CD14-positive monocyte (primary cell): ENCODE data around the gene STAMBPL1. TPM values are rescaled to one million over a fixed set of nuclear protein-coding genes. Genes with fewer than 3 reads are reported as not detected.

Experiments
- DNase-seq, 3 donors: peaks; one replicate each; pipeline ENCODE4 v3.0.0-alpha.2; 2011 to 2022
- H2AFZ ChIP-seq: 2 replicates; pipeline ENCODE4 v1.6.0; 2012; ENCODE audit warnings: mild to moderate bottlenecking, low read depth, low read length, inconsistent platforms; ENCODE audit not compliant: insufficient read depth, poor library complexity, severe bottlenecking
- H3K27ac ChIP-seq, 2 donors: 1 replicate in 1 of 2; 2 replicates in 1 of 2; pipeline ENCODE4 v1.5.1; 2012 to 2013; ENCODE audit warnings: low read length in 2 of 2, control low read depth in 1 of 2, inconsistent platforms in 1 of 2, low read depth in 1 of 2, mild to moderate bottlenecking in 1 of 2
- H3K27me3 ChIP-seq, 2 donors: one replicate each; pipeline versions ENCODE4 v1.6.0 to v1.6.1; 2011 to 2013; ENCODE audit warnings: low read length in 2 of 2; ENCODE audit not compliant: control insufficient read depth in 2 of 2, insufficient read depth in 2 of 2
- H3K36me3 ChIP-seq, 2 donors: replicated peaks in 1 of 2; 1 replicate in 1 of 2; 2 replicates in 1 of 2; pipeline versions ENCODE4 v1.5.1 to v1.6.1; 2012 to 2013; ENCODE audit warnings: low read length in 2 of 2, control low read depth in 1 of 2, inconsistent platforms in 1 of 2, mild to moderate bottlenecking in 1 of 2; ENCODE audit not compliant: insufficient read depth in 2 of 2, control insufficient read depth in 1 of 2
- H3K4me1 ChIP-seq, 2 donors: 1 replicate in 1 of 2; 2 replicates in 1 of 2; pipeline versions ENCODE4 v1.5.1 to v1.6.1; 2012 to 2013; ENCODE audit warnings: low read length in 2 of 2, control low read depth in 1 of 2, inconsistent platforms in 1 of 2, mild to moderate bottlenecking in 1 of 2, moderate library complexity in 1 of 2; ENCODE audit not compliant: insufficient read depth in 2 of 2, control insufficient read depth in 1 of 2
- H3K4me2 ChIP-seq: replicated peaks from 2 replicates; pipeline ENCODE3; 2012; ENCODE audit warnings: low read length, moderate library complexity, mild to moderate bottlenecking; ENCODE audit not compliant: poor library complexity, severe bottlenecking; ENCODE audit errors: extremely low read depth
- H3K4me3 ChIP-seq, 3 experiments: fragments of 200-600 bp in 1 of 3; sonication (generic) in 1 of 3; replicated peaks in 1 of 3; 1 replicate in 2 of 3; 2 replicates in 1 of 3; pipeline ENCODE4 v1.5.1; 2011 to 2013; ENCODE audit warnings: low read length in 3 of 3, mild to moderate bottlenecking in 3 of 3, control low read depth in 2 of 3, low read depth in 2 of 3, inconsistent platforms in 1 of 3, moderate library complexity in 1 of 3
- H3K79me2 ChIP-seq: 2 replicates; pipeline ENCODE4 v1.6.0; 2012; ENCODE audit warnings: mild to moderate bottlenecking, control low read depth, inconsistent platforms, low read length, moderate library complexity; ENCODE audit not compliant: insufficient read depth
- H3K9ac ChIP-seq: 2 replicates; pipeline ENCODE4 v1.6.0; 2017; ENCODE audit warnings: low read length, mild to moderate bottlenecking; ENCODE audit not compliant: insufficient read depth, poor library complexity, severe bottlenecking
- H3K9me3 ChIP-seq, 2 donors: replicated peaks in 1 of 2; 1 replicate in 1 of 2; 2 replicates in 1 of 2; pipeline versions ENCODE4 v1.5.1 to v1.6.1; 2012 to 2013; ENCODE audit warnings: low read length in 2 of 2, control low read depth in 1 of 2; ENCODE audit not compliant: control insufficient read depth in 1 of 2, insufficient read depth in 1 of 2
- H4K20me1 ChIP-seq: 2 replicates; pipeline ENCODE4 v1.6.0; 2012; ENCODE audit warnings: mild to moderate bottlenecking, low read length, control low read depth, moderate library complexity; ENCODE audit not compliant: insufficient read depth
- H3K27ac Mint-ChIP-seq, 7 donors: one replicate each; pipeline ENCODE4 v1.8.0; 2020; ENCODE audit warnings: mild to moderate bottlenecking in 7 of 7, mixed read lengths in 7 of 7, moderate library complexity in 6 of 7, inconsistent platforms in 2 of 7
- H3K27me3 Mint-ChIP-seq, 3 donors: one replicate each; pipeline ENCODE4 v1.8.0; 2021 to 2022; ENCODE audit warnings: low read depth in 3 of 3, mild to moderate bottlenecking in 3 of 3, mixed read lengths in 3 of 3, moderate library complexity in 3 of 3, inconsistent platforms in 1 of 3
- H3K36me3 Mint-ChIP-seq, 2 donors: one replicate each; pipeline ENCODE4 v1.8.0; 2020; ENCODE audit warnings: mixed read lengths in 2 of 2, inconsistent platforms in 1 of 2, mild to moderate bottlenecking in 1 of 2
- H3K4me1 Mint-ChIP-seq: one replicate; pipeline ENCODE4 v1.8.0; 2020; ENCODE audit warnings: mild to moderate bottlenecking, mixed read lengths
- H3K4me3 Mint-ChIP-seq, 2 donors: one replicate each; pipeline ENCODE4 v1.8.0; 2020; ENCODE audit warnings: mild to moderate bottlenecking in 2 of 2, mixed read lengths in 2 of 2, moderate library complexity in 1 of 2
- H3K9me3 Mint-ChIP-seq, 7 donors: one replicate each; pipeline ENCODE4 v1.8.0; 2020 to 2022; ENCODE audit warnings: mixed read lengths in 7 of 7, mild to moderate bottlenecking in 6 of 7, moderate library complexity in 6 of 7, inconsistent platforms in 2 of 7
- CTCF ChIP-seq: fragments of 200-600 bp; IDR thresholded peaks from one replicate; pipeline ENCODE4 v1.8.0; 2022; ENCODE audit warnings: antibody characterized with exemption, mild to moderate bottlenecking
- WGBS: methylation state at CpG from one replicate; pipeline ENCODE4 v1.1.5; 2013; ENCODE audit warnings: missing lambda C conversion rate; ENCODE audit not compliant: insufficient coverage; 5-methylcytosine and 5-hydroxymethylcytosine counted together
- intact Hi-C, 2 donors: fragments of 100-400 bp; cut with micrococcal nuclease; formaldehyde crosslinking; loops; one replicate each; pipeline versions ENCODE4 v1.15.0 to v1.15.1; 2023
- polyA plus RNA-seq, 3 donors: library from polyadenylated mRNA; depleted of rRNA in 1 of 3; unstranded in 2 of 3; stranded (reverse) in 1 of 3; fragments of 300-500 nt in 2 of 3; fragments of >200 nt in 1 of 3; fragmentation: Illumina TruSeq in 2 of 3; gene quantifications; 1 replicate in 2 of 3; 2 replicates in 1 of 3; pipeline ENCODE4 v1.2.3, GENCODE V29; 2012 to 2021

The STAMBPL1 gene
- polyA plus RNA-seq, 3 donors = 0.07 to 1.5 (median 0.10) TPM

- DNase-seq = no peak
- intact Hi-C loops = no loop called here
- Histone ChIP-seq H3K4me2 (no peak overlapping the region), H3K4me3 (no peak overlapping the region), H3K27ac (no peak overlapping the region), H2AFZ (no peak overlapping the region), H3K27me3 (no peaks in the 10 kb centered on the region), H4K20me1 (no peaks in the 10 kb centered on the region), H3K36me3 (no peaks in the 10 kb centered on the region), H3K79me2 (no peaks in the 10 kb centered on the region), H3K4me1 (peaks cover 13 to 15% of the 10 kb centered on the region in 2 donors), H3K9me3 (no peaks in the 10 kb centered on the region), H3K9ac (no peak overlapping the region)
- Mint-ChIP-seq H3K27ac (no peak overlapping the region), H3K27me3 (peaks cover 0 to 1% (median 0%) of the 10 kb centered on the region in 3 donors), H3K4me1 (peaks cover 29% of the 10 kb centered on the region), H3K9me3 (no peaks in the 10 kb centered on the region), H3K4me3 (no peak overlapping the region), H3K36me3 (peaks cover 0 to under 1% of the 10 kb centered on the region in 2 donors)
- no peak for TF ChIP-seq CTCF
- no CpG with 5 or more reads among the region's 2 CpGs for whole genome bisulfite sequencing
Observed at GRCh38 chr10:88962336-88962735, 82.3 kb downstream of the STAMBPL1 start.

- Mint-ChIP-seq H3K9me3 (no peaks in the 10 kb centered on the region), H3K27me3 (no peaks in the 10 kb centered on the region), H3K36me3 (no peaks in the 10 kb centered on the region), H3K4me3 (no peak overlapping the region), H3K4me1 (peaks cover 29% of the 10 kb centered on the region), H3K27ac (no peak overlapping the region)
- no peak for TF ChIP-seq CTCF
- H4K20me1 ChIP-seq = no peaks in the 10 kb centered on the region
- intact Hi-C loops = no loop called here
- no peaks in the 10 kb centered on the region for H3K9me3 ChIP-seq
- no peak overlapping the region for H2AFZ ChIP-seq
- peaks cover 13 to 15% of the 10 kb centered on the region in 2 donors for H3K4me1 ChIP-seq
- H3K4me2 ChIP-seq = no peak overlapping the region
- H3K36me3 ChIP-seq = no peaks in the 10 kb centered on the region
- H3K79me2 ChIP-seq = no peaks in the 10 kb centered on the region
- no peaks in the 10 kb centered on the region for H3K27me3 ChIP-seq
- 100% methylated on average over 1 of the region's 2 CpGs for WGBS
- no peak overlapping the region for H3K27ac ChIP-seq
- H3K9ac ChIP-seq = no peak overlapping the region
- DNase-seq = no peak
- H3K4me3 ChIP-seq = no peak overlapping the region
Observed at GRCh38 chr10:88963318-88963717, 83.3 kb downstream of the STAMBPL1 start.
